Dendritic cell treated with granulocyte-macrophage colony-stimulating factor and Interleukin-4, amounts not matched to agents 40 ng/mL and 50 ng/mL, for 4 days (primary cell): ENCODE measurements around the gene CFAP46.

ENCODE experiments used
- H3K27ac Mint-ChIP-seq: one replicate; pipeline ENCODE4 v1.8.0; 2022; ENCODE audit warnings: mild to moderate bottlenecking, mixed read lengths
- H3K27me3 Mint-ChIP-seq: one replicate; pipeline ENCODE4 v1.8.0; 2022; ENCODE audit warnings: mild to moderate bottlenecking, mixed read lengths
- H3K36me3 Mint-ChIP-seq: one replicate; pipeline ENCODE4 v1.8.0; 2022; ENCODE audit warnings: low read depth, mixed read lengths
- H3K4me1 Mint-ChIP-seq: one replicate; pipeline ENCODE4 v1.8.0; 2022; ENCODE audit warnings: low read depth, mixed read lengths
- H3K4me3 Mint-ChIP-seq: one replicate; pipeline ENCODE4 v1.8.0; 2022; ENCODE audit warnings: mild to moderate bottlenecking, moderate library complexity, mixed read lengths
- H3K9me3 Mint-ChIP-seq: one replicate; pipeline ENCODE4 v1.8.0; 2022; ENCODE audit warnings: mixed read lengths
- intact Hi-C: fragments of 100-400 bp; cut with micrococcal nuclease; formaldehyde crosslinking; loops from one replicate; pipeline ENCODE4 v1.15.0; 2022

CFAP46 gene

DNA sequence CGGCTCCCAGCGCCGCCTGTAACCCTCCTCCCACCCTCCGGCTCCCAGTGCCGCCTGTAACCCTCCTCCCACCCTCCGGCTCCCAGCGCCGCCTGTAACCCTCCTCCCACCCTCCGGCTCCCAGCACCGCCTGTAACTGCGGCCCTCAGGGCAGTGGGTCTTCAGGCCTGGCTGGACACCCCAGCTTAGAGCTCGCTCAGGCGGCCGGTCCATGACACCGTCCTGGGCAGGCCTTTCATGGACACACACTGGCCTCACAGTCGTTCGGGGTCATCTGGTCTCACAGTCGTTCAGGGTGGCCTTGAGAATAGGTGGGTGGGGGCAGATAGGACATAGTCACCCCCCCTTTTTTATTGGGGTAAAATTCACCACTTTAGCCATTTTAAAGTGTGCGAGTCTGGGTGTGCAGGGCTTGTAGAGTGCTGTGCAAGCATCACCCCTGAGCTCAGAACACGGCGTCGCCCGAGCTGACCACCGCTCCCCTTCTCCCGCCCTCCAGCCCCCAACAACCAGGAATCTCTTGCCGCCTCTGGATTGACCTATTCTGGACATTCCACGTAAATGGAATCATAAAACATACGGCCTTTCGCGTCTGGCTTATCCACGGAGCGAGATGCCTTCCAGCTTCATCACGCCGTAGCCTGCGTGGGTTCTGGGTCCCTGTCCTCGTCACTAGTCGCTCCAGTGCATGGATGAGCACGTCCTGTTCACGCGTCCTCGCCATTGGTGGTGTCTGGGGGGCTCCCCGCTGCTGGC, 41.1 kb upstream of the CFAP46 start:
- Mint-ChIP-seq H3K4me1 (peaks cover 18% of the 10 kb centered on the region), H3K27ac (no peak overlapping the region), H3K36me3 (no peaks in the 10 kb centered on the region), H3K4me3 (no peak overlapping the region), H3K27me3 (peaks cover 49% of the 10 kb centered on the region), H3K9me3 (no peaks in the 10 kb centered on the region)
- intact Hi-C loops: no loop called here

DNA sequence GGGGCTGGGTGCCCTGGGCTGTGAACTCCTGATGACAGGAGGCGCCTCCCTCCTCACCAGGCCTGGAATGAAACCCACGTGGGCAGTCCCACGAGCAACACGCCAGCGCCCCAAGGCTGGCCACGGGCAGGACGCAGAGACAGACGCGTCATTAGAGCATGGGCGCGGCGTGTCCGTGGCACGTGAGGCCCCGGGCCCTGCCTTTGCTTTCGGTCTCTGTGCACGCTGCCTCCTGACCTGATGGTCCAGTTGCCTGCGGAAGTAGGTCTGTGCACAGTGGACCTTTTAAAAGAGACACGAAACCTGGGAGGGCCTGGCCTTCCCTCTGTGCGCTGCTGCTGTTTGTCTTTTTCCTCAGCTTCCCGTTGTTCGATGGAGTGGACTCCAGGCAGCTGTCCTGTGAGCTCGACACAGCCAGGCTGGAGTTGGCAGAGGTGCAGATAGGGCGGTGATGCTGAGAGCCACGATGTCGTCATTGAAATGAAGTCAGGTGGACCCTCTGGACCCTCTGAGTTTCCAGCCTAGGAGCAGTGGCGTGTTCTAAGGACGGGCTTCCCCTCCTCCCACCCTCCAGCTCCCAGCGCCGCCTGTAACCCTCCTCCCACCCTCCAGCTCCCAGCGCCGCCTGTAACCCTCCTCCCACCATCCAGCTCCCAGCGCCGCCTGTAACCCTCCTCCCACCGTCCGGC, 40.1 kb upstream of the CFAP46 start:
- H3K4me1 Mint-ChIP-seq: peaks cover 10% of the 10 kb centered on the region
- intact Hi-C loops: no loop called here
- H3K36me3 Mint-ChIP-seq: no peaks in the 10 kb centered on the region
- no peaks in the 10 kb centered on the region for H3K9me3 Mint-ChIP-seq
- no peak overlapping the region for H3K4me3 Mint-ChIP-seq
- peaks cover 49% of the 10 kb centered on the region for H3K27me3 Mint-ChIP-seq
- H3K27ac Mint-ChIP-seq: no peak overlapping the region

DNA sequence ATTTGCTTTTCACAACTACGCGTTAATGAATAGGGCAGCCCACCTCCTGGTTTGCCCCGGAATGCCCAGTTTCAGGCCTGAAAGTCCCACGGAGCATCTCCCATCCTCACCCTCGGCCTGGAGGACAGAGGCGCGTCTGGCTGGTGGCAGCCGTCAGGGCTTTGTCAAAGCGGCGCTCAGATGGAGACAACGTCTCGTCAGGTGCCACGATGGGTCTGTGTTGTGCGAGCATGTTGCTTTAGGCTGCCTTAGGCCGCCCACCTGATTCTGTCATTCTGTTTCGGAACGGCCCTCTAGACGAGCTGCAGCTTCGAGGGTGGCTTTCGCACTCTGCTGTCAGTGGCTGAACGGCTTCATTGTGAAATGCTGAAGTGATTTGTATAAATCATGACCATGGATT, 39.4 kb upstream of the CFAP46 start:
- Mint-ChIP-seq H3K9me3 (no peaks in the 10 kb centered on the region), H3K4me3 (no peak overlapping the region), H3K27ac (no peak overlapping the region), H3K27me3 (peaks cover 50% of the 10 kb centered on the region), H3K36me3 (no peaks in the 10 kb centered on the region), H3K4me1 (peaks cover 4% of the 10 kb centered on the region)
- intact Hi-C loops: no loop called here

DNA sequence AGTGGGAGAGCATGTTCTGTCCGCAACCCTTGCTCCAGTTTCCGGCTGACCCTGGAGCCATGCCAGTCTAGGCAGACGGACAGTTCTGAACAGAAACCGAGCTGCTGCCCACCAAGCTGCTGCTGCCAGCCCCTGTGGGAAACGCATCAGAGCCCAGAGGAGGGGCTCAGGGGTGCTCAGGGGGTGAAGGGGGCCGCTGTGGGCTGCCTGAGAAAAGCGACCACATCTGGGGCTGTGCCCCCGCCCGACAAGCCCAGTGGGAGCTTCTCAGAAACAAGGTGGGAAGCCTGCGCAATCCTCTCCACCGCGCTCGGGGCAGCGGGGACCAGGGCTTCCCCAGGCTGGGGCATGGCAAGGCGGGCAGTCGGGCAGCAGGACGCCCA, 38.8 kb upstream of the CFAP46 start:
- H3K36me3 Mint-ChIP-seq: no peaks in the 10 kb centered on the region
- H3K4me3 Mint-ChIP-seq: no peak overlapping the region
- no peaks in the 10 kb centered on the region for H3K9me3 Mint-ChIP-seq
- intact Hi-C loops: no loop called here
- peaks cover 51% of the 10 kb centered on the region for H3K27me3 Mint-ChIP-seq
- peaks cover 4% of the 10 kb centered on the region for H3K4me1 Mint-ChIP-seq
- H3K27ac Mint-ChIP-seq: no peak overlapping the region

DNA sequence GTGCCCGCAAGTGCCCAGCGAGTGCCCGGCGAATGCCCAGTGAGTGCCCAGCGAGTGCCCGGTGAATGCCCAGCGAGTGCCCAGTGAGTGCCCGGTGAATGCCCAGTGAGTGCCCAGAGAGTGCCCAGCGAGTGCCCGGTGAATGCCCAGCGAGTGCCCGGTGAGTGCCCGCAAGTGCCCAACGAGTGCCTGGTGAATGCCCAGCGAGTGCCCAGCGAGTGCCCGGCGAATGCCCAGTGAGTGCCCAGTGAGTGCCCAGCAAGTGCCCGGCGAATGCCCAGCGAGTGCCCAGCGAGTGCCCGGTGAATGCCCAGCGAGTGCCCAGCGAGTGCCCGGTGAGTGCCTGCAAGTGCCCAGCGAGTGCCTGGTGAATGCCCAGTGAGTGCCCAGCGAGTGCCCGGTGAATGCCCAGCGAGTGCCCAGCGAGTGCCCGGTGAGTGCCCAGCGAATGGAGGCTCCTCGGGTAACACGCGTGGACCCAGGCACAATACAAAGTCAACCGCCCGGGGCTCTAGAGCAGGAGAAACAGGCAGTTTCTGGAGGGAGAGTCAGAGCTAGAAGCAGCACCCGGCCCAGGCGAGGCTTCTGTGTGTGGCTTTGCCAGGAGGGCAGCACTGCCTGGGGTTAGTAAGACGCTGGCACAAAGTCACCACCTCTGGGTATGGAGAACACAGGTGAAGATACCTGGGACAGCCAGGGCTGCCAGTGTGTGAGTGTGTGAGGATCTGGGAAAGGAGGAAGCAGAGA, 38.2 kb upstream of the CFAP46 start:
- intact Hi-C loops: no loop called here
- no peak overlapping the region for H3K27ac Mint-ChIP-seq
- H3K4me1 Mint-ChIP-seq: peaks cover 4% of the 10 kb centered on the region
- H3K27me3 Mint-ChIP-seq: peaks cover 56% of the 10 kb centered on the region
- H3K4me3 Mint-ChIP-seq: no peak overlapping the region
- no peaks in the 10 kb centered on the region for H3K36me3 Mint-ChIP-seq
- no peaks in the 10 kb centered on the region for H3K9me3 Mint-ChIP-seq

DNA sequence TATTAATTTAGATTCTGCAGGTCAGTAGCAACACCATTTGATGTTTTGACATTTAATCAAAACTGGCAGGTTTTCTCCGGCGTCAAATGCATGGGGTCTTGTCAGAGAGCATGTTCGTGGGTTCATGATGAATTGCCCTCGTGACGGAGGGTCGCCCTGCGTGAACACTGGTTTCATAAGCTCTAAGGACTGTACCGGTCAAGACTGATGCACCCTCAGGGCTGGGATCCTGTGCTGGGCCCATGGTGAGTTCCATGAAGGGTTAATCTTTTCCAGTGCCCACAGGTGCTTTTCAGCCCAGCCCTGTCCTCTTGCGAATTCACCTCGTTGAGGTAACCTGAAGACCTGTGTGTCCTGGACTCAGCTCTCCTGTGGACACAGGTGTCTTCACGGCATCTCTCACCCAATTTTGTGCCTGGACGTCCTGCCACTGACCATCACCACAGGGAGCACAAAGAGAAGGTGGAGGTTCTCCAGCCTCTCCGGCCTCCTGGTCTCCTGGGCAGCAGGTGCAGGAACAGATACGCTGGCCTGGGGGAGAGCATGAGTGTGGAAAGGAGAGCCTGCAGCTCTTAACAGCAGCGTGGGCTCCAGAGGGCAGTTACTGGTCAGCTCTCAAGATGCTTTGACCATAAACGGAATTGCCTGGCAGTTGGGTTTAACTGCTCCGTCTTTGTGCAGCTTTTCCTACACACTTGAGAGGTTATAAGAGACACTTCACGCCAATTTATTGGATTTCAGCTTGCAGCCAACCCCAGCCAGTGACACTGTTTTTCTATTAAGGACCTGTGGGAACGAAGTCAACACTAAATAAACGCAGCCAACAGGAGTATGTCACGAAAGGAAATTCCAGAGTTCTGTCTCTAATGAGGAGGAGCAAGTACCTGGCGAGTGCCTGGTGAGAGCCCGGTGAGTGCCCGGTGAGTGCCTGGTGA, 37.4 kb upstream of the CFAP46 start:
- Mint-ChIP-seq H3K27ac (no peak overlapping the region), H3K36me3 (no peaks in the 10 kb centered on the region), H3K27me3 (peaks cover 58% of the 10 kb centered on the region), H3K4me3 (no peak overlapping the region), H3K4me1 (no peaks in the 10 kb centered on the region), H3K9me3 (no peaks in the 10 kb centered on the region)
- intact Hi-C loops: no loop called here

DNA sequence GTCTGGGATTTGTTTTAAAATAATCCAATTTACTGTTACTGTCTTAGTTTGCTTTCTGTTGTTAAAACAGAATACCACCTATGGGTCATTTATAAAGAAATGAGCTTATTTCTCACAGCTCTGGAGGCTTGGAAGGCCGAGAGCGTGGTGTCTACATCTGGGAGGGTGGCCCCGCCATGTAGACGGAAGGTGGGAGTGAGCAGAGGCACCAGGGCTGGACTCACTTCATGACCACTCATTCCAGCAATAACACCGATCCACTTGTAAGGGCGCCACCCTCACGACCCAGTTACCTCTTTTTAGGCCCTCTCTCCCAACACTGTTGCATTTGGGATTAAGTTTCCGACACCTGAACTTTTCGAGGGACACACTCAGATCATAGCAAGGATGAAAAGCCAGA, 36.2 kb upstream of the CFAP46 start:
- Mint-ChIP-seq H3K27ac (no peak overlapping the region), H3K36me3 (no peaks in the 10 kb centered on the region), H3K9me3 (no peaks in the 10 kb centered on the region), H3K27me3 (peaks cover 54% of the 10 kb centered on the region), H3K4me3 (no peak overlapping the region), H3K4me1 (no peaks in the 10 kb centered on the region)
- intact Hi-C loops: no loop called here

DNA sequence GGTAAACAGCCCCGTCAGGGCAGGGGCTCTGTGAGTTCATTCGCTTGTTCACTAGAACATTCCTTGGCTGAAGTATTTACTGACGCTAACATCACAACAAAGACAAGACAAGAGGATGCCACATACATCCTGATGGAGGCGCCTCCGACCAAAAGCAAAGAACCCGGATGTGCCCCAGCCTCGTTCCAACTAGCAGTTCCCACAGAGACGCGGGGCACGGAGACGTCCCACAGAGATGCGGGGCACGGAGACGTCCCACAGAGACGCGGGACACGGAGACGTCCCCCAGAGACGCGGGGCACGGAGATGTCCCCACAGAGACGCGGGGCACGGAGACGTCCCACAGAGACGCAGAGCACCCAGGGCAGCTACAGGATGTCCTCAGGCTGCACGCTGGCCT, 35.4 kb upstream of the CFAP46 start:
- H3K27ac Mint-ChIP-seq: no peak overlapping the region
- H3K27me3 Mint-ChIP-seq: peaks cover 56% of the 10 kb centered on the region
- intact Hi-C loops: no loop called here

DNA sequence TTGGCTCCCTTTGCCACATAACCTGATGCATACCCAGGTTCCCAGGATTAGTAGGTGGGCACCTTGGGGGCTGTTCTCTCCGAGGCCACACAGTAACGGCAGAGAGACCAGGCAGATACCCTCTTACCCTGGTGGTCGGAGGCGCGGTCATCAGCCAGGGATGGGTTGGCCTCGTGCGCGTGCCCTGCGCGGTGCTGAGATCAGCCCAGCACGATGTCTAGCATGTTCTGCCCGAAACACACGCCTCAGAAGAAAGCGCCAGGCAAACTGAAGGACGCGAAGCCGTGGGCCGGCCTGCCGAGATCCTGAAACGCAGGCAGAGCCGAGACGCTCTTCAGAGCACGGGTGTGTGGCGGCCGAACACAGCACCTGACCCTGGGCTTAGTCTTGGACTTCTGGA, 34.7 kb upstream of the CFAP46 start:
- H3K4me1 Mint-ChIP-seq: no peaks in the 10 kb centered on the region
- H3K4me3 Mint-ChIP-seq: no peak overlapping the region
- H3K36me3 Mint-ChIP-seq: no peaks in the 10 kb centered on the region
- intact Hi-C loops: no loop called here
- peaks cover 58% of the 10 kb centered on the region for H3K27me3 Mint-ChIP-seq
- no peak overlapping the region for H3K27ac Mint-ChIP-seq
- H3K9me3 Mint-ChIP-seq: no peaks in the 10 kb centered on the region

More for the DNA sequence above, 35.4 kb upstream of the CFAP46 start:
- no peak overlapping the region for H3K4me3 Mint-ChIP-seq
- no peaks in the 10 kb centered on the region for H3K36me3 Mint-ChIP-seq
- H3K9me3 Mint-ChIP-seq: no peaks in the 10 kb centered on the region
- no peaks in the 10 kb centered on the region for H3K4me1 Mint-ChIP-seq

DNA sequence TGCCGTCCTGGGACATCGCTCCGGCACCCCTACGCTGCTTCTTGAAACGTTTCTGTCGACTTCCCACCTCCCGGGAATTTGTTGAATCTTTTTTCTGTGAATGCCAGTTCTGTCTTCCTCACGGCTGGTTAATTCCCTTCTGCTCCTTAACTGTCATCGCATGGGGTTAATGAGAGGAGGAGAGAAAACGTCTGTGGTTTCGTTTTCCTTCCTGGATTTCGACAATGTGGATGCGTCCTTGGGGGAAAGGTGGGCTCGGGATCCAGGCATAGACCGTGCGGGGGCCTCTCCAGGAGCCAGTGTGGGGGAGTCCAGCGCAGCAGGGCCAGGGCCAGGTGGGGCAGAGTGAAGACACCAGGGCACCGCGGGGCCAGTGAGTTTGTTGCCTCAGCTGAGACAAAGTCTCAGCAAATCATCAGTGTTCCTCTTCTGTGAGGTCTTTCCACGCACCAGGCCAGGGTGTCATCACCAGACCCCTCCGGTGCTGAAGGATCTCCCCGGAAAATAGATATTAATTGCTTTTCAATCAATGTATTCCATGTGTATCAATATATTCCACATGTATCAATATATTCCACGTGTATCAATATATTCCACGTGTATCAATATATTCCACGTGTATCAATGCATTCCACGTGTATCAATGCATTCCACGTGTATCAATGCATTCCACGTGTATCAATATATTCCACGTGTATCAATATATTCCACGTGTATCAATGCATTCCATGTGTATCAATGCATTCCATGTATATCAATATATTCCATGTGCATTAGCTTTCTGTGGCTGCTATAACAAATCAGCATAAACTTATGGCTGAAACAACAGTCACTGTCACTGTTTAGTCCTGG, 33.7 kb upstream of the CFAP46 start:
- no peak overlapping the region for H3K27ac Mint-ChIP-seq
- peaks cover 67% of the 10 kb centered on the region for H3K27me3 Mint-ChIP-seq
- intact Hi-C loops: no loop called here
- no peak overlapping the region for H3K4me3 Mint-ChIP-seq
- H3K36me3 Mint-ChIP-seq: no peaks in the 10 kb centered on the region
- H3K4me1 Mint-ChIP-seq: no peaks in the 10 kb centered on the region
- H3K9me3 Mint-ChIP-seq: no peaks in the 10 kb centered on the region

DNA sequence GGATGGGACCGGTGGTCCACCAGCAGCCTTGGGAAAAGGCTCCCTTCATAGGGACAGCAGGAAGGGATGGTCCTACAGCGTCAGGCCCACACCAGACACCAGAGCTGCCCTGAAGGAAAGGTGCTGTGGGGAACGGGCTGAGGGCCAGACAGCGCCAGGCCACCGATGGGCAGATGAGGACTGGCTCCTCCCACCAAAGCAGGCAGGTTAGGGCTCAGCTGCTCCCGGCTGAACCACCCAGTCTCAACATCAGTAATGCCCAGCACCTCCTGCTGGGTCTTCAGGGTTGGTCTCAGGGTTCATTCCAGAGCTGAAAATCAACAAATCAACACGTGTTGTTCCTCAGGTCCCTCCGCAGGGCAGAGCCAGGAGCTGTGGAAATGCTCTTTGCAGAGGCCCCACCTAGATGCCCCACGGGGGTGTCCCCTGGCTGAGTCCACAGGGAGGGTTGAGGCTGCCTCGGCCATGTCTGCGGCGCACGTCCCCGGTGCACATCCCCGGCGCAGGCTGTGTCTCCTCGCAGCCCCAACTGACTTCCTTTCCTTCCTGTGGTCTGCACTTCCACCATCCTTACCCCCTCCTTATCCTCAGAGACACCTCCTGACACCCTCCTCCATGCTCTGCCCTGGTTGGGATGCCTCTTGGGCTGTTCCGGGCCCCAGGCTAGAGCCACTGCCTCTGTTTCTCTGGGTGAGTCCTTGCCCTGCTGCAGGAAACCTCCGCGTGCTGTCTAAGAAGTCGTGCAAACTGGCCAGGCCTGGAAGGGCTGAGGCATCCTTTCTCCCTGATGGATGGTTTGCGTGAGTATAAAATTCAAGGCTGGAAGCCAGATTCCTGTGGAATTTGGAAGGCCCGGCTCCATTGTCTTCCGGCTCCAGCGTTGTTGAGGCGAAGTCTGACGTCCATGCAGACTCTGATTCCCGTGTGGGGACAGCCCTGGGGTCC, 32.8 kb upstream of the CFAP46 start:
- no peaks in the 10 kb centered on the region for H3K36me3 Mint-ChIP-seq
- H3K27ac Mint-ChIP-seq: no peak overlapping the region
- no peaks in the 10 kb centered on the region for H3K4me1 Mint-ChIP-seq
- no peaks in the 10 kb centered on the region for H3K9me3 Mint-ChIP-seq
- intact Hi-C loops: no loop called here
- peaks cover 68% of the 10 kb centered on the region for H3K27me3 Mint-ChIP-seq
- H3K4me3 Mint-ChIP-seq: no peak overlapping the region

DNA sequence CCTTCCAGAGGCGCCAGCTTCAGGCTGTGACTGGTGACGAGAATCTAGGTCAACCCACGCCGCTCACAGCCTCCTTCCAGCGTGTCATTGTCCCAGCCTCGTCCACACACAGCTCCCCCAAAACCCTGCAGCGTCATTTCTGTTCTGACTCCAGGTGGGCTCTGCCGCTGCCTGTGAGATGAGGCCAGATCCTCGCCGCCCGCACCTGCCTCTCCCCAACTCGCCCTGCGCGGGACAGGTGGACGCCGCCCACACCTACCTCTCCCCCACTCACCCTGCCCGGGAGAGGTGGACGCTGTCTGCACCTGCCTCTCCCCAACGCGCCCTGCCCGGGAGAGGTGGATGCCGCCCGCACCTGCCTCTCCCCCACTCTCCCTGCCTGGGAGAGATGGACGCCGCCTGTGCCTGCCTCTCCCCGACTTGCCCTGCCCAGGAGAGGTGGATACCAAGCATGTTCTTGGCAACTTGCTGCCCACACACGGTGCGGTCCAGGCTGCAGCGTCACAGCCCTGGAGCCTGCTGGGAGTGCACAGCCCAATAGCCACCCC, 32.0 kb upstream of the CFAP46 start:
- no peaks in the 10 kb centered on the region for H3K4me1 Mint-ChIP-seq
- H3K36me3 Mint-ChIP-seq: no peaks in the 10 kb centered on the region
- H3K27ac Mint-ChIP-seq: no peak overlapping the region
- no peaks in the 10 kb centered on the region for H3K9me3 Mint-ChIP-seq
- peaks cover 67% of the 10 kb centered on the region for H3K27me3 Mint-ChIP-seq
- intact Hi-C loops: no loop called here
- no peak overlapping the region for H3K4me3 Mint-ChIP-seq
